Activated CD4-positive, alpha-beta T cell treated with anti-CD3 and anti-CD28 coated beads for 48 hours (primary cell): ENCODE results near the gene OR8B2.
"Not testable (repeated sequence)": the region's sequence is repeated elsewhere in the genome, so short reads cannot be mapped to it uniquely, and the experiment has no call there.

Source experiments
- DNase-seq: peaks from one replicate; pipeline ENCODE4 v3.0.0-alpha.2; 2020

Gene OR8B2

DNA sequence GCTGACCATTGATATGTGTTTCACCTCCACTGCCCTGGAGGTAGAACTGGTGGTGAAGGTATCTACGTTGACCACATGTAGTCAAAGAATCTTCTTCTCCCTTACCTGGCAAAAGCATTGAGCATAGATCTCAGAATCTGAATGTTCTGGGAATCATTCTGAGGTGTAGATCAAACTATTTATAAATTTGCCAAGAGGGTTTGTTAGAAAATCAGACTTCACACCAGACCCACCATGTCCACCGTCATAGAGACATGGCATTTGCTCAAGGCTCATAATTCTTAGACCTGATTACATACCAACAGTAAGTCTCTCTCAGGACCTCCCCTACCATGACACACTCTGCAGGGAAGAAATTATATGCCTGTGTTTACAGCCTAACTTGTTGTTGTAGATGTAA lies at the start of gene OR8B2:
Gene OR8B2 (minus strand): TSS at position 101 of the 400 bp plus-strand sequence. CDS start 1,156 bp downstream, outside the sequence.
- no peak for DNase-seq

DNA sequence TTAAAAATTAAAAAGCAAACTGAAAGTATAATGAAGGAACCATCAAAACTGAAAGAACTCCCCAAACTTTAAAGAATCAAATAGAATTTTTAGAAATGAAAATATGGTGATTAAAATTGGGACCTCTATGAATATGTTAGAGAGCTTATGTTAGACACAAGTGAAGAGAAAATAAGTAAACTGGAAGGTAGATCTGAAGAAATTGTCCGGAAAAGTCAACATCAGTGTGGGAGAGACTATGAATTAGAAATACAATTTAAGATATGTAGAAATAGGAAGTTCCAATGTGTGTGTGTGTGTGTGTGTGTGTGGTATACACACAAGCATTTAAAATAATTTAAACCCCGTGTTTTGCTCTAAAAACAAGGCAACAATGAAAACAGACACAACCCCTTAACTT lies 45.3 kb upstream of the OR8B2 start:
- DNase-seq, result no peak

DNA sequence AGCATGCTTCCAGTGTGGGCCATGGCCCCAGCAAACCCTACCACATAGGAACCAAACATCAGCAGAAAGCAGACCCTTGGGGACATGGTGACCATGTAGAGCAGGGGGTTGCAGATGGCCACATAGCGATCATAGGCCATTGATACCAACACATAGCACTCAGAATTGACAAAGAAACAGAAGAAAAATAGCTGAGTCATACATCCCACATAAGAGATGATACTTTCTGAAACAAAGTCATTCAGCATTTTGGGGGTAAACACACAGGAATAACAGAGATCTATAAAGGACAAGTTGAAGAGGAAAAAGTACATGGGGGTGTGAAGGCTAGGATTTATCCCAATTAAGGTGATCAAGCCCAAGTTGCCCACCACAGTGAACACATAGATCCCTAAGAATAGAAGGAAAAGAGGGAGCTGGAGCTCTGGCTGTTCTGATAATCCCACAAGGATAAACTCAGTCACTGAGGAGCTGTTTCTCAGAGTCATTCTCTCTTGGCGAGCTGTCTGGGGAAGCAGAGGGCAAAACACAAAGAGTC lies 40.2 kb upstream of the OR8B2 start, which contains the start of gene OR8B4:
Gene OR8B4 (minus strand): TSS at position 488 of the 538 bp plus-strand sequence. CDS start 0 bp downstream, at position 488.
- no peak for DNase-seq

GRCh38 chr11:124421043-124421442 lies 36.7 kb upstream of the OR8B2 start:
- DNase-seq, result no peak

DNA sequence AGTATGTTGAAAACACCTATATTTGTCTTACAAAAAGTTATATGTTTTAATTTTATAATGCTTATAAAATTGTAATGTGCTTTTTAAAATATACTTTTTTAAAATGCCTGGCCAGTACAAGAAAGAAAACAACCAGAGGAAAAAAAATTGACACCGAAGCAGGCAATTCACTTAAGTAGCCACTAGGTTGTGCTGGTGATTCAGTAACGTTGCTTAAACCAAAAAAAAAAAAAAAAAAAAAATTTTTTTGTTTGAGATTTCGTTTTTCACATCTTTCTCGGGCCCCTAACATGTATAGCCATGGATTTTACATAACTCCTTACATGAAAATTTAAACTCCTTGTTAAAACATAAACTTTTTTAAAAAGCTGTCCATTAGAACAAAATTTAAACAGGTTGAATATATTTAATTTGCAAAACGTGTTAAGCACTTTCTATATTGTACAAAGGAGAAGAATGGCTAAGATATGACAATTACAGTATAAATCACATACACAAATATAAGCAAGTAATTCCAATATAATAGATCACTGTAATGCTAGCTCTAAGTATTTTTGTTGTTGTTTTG lies 31.1 kb upstream of the OR8B2 start:
- DNase-seq, result no peak

DNA sequence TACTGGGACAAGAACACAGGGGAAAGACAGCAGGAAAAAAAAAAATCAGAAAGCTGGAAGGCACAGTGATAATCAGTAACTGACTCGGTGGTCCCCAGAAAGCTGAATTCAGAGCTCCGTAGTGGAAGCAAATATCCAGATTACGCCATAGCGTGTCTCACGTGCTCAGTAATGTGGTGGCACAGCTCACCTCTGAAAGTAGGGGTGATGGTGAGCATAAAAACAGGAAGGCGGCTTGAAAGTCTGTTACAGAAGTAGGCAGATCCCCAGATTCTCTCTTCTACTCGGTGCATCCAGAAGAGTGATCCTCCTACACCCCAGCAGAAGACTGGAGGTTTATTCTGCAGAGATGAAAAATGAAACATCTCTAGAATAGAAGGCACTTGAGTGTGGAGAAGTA lies 25.6 kb upstream of the OR8B2 start:
- no peak for DNase-seq

DNA sequence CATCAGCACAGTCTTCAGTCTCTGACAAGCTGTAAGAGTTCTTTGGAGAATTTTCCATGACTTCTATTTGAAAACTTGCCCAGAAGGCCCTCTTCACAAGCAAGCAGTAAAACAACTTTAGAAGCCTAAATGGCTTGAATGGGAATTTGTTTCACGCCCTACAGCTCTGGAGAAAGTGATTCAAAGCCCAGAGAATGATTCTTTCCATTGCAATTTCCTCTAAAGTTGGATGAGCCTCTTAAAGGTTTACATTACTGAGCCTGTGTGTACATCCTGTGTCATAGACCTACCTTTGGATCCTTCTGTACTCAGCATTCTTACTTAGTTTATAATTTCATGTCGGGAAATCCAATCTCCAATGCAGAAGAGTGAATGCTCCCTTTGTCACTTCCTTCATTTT lies 21.3 kb upstream of the OR8B2 start:
- DNase-seq, result no peak

DNA sequence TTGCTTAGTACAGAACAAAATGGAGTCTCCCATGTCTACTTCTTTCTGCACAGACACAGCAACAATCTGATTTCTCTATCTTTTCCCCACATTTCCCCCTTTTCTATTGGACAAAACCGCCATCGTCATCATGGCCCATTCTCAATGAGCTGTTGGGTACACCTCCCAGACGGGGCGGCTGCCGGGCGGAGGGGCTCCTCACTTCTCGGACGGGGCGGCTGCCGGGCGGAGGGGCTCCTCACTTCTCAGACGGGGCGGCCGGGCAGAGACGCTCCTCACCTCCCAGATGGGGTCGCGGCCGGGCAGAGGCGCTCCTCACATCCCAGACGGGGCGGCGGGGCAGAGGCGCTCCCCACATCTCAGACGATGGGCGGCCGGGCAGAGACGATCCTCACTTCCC lies 18.9 kb upstream of the OR8B2 start:
- DNase-seq, result not testable (repeated sequence)

- DNase-seq, result peak; percentile 76
Measured at GRCh38 chr11:124402326-124402922, 18.1 kb upstream of the OR8B2 start.

- no peak for DNase-seq
Measured at GRCh38 chr11:124398924-124399323, 14.6 kb upstream of the OR8B2 start, which contains the start of gene OR8B3. Gene OR8B3 (minus strand): TSS chr11:124399024. CDS start chr11:124397351, 1,673 bp downstream.

DNA sequence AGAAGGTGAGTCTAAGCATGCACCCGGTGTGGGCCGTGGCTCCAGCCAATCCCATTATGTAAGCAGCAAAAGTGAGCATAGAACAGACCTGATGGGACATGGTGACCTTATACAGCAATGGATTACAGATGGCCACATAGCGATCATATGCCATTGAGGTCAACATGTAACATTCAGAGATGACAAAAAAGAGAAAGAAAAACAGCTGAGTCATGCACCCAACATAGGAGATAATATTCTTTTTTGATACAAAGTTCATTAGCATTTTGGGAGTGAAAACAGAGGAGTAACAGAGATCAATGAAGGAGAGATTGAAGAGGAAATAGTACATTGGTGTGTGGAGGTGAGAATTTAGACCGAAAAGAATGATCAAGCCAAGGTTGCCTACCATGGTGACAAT lies 12.5 kb upstream of the OR8B2 start:
- DNase-seq, result not testable (repeated sequence)

GRCh38 chr11:124394408-124394807 lies 10.1 kb upstream of the OR8B2 start:
- DNase-seq, result no peak

DNA sequence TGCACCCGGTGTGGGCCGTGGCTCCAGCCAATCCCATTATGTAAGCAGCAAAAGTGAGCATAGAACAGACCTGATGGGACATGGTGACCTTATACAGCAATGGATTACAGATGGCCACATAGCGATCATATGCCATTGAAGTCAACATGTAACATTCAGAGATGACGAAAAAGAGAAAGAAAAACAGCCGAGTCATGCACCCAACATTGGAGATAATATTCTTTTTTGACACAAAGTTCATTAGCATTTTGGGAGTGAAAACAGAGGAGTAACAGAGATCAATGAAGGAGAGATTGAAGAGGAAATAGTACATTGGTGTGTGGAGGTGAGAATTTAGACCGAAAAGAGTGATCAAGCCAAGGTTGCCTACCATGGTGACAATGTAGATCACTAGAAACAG lies 1.4 kb downstream of the OR8B2 start:
- DNase-seq, result not testable (repeated sequence)

GRCh38 chr11:124380585-124380984 lies 3.7 kb downstream of the OR8B2 start:
- DNase-seq, result no peak

DNA sequence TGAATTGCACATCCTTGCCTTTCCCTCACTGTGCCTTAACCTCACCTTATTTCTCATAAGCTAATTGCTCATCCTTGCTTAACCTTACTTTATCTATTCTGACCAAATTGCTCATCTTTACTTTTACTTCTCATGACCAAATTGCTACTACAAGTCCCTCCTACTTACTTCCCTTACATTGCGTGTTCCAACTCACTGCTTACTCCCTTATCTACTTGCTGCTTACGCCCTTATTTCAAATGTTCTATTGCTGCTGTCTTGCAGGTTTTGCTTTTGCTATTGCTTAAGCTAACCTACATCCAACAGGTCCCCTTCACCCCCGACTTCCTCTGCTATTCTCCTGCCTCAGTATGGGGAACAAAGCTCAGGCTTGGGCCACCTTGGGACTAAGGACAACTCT lies 8.0 kb downstream of the OR8B2 start:
- DNase-seq, result no peak

- no peak for DNase-seq
Measured at GRCh38 chr11:124359566-124359965, 24.7 kb downstream of the OR8B2 start.

GRCh38 chr11:124346311-124346955 lies 37.9 kb downstream of the OR8B2 start:
- no peak for DNase-seq

DNA sequence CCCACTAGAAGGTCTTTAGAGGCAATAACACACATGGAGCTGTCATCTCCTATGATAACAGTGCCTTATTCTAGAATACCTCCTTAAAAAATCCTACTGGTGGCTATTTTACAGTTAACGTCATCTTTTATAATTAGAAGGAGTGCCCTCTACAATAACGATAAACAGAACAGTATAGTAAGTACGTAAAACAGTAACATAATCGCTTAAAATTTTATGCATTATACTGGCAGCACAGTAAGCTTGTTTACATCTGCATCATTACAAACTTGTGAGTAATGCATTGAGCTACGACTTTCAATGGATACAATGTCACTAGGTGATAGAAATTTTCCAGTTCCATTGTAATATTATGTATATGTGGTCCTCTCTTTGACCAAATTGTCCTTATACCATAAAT lies 40.0 kb downstream of the OR8B2 start:
- no peak for DNase-seq

DNA sequence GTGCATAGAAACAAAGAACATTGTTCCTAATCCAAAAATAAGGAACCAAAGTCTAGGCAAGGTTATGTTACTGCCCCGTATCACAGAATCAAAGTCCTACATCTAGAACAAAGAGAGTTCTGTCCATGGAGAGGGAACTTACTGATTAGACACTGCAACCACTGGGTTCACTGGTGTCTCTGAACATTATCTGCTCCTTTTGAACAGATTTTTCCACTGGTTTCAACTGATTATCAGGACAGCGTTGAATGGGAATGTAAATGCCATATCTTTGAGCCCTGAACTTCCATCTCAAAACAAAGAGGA lies 44.2 kb downstream of the OR8B2 start:
- DNase-seq, result no peak

DNA sequence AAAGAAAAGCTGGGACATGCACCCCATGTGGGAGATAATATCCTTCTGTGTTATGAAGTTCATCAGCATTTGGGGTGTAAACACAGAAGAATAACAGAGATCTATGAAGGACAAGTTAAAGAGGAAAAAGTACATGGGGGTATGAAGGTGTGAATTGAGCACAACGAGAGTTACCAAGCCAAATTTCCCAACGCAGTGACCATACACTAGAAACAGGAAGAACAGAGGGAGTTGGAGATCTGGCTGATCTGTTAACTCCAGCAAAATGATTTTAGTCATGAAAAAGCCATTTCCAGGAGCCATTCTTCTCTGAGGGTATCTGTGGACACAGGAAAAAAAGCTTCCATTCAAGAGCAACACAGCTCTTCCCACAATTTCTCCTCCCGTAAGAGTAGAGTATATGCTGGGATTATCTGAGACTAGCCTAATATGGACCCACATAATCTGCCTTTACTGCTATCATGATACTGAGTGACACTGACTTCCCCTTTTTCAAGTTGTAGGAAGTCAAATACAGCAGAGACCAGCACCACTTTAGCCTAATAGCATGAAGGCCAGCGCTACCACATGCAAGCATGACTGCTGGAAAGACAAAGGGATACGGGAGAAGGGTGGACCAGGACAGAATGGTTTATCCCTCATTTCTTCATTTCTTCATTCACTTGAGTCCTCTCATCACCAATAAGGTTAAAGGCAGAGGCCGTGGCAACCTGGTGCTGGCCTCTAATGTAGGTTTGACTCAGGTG lies 44.7 kb downstream of the OR8B2 start:
- DNase-seq, result no peak
